Vagina (tissue), 2 donors: ENCODE results near the gene KLHL5.

Experiments used
- CTCF ChIP-seq, 3 experiments: fragments of 450-650 bp in 2 of 3; fragments of 200-600 bp in 1 of 3; sonication (generic) in 1 of 3; IDR thresholded peaks; one replicate each; pipeline ENCODE4 v1.5.1; 2017 to 2019; ENCODE audit warnings: antibody characterized with exemption in 3 of 3, mild to moderate bottlenecking in 2 of 3, moderate library complexity in 2 of 3
- POLR2A ChIP-seq, 2 donors: fragments of 450-650 bp; IDR thresholded peaks; one replicate each; pipeline ENCODE4 v1.6.1; 2017; ENCODE audit warnings: antibody characterized with exemption in 2 of 2, mild to moderate bottlenecking in 2 of 2, moderate library complexity in 2 of 2
- POLR2AphosphoS5 ChIP-seq, 2 donors: sonication (generic); formaldehyde crosslinking; IDR thresholded peaks; one replicate each; pipeline ENCODE4 v1.9.0; 2017; ENCODE audit warnings: antibody characterized with exemption in 2 of 2, mild to moderate bottlenecking in 2 of 2, low read depth in 1 of 2; ENCODE audit not compliant: insufficient read depth in 1 of 2

- no peak for TF ChIP-seq CTCF (IDR thresholded peaks at IDR 0.05)
- TF ChIP-seq POLR2A (IDR thresholded peaks at IDR 0.05): no peak
- no peak for TF ChIP-seq POLR2AphosphoS5 (IDR thresholded peaks at IDR 0.05; ENCODE audit: insufficient read depth in 1 of 2, low read depth in 1 of 2)
These were observed 41.9 kb upstream of the KLHL5 start for GRCh38 chr4:39020130-39020529.
